Measurements from ENCODE around the gene EVA1A.

The EVA1A gene

DNA sequence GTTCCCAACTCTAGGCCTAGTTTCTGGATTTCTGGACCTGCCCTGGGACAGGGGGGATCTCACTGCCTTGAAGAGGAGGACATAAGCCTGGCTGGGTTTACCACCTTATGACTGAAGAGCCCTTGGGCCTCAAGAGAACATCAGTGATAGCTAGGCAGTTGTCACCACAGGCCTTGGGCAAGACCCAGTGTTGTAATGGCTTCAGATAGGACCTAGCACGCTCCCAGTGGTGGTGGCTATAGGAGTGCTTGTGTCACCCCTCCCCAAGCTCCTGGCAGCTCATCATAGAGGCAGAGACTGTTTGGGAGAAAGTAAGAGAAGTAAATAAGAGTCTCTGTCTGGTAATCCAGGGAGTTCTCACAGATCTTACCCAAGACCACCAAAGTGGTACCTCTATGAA lies 19.4 kb upstream of the EVA1A start:
- no peaks in the 10 kb centered on the region for H3K9me3 ChIP-seq (replicated peaks in 1 of 11)
- TF ChIP-seq Cebpa-rat (IDR thresholded peaks at IDR 0.05) = no peak
- no peaks in the 10 kb centered on the region for H4K20me1 ChIP-seq
- no peak overlapping the region for H3K27ac ChIP-seq
- no peaks in the 10 kb centered on the region for H3K4me1 ChIP-seq
- H3K27me3 ChIP-seq = no peaks in the 10 kb centered on the region
- no peak overlapping the region for H3K9ac ChIP-seq
- H3K36me3 ChIP-seq = no peaks in the 10 kb centered on the region
- H3K4me3 ChIP-seq = no peak overlapping the region
- H3K4me2 ChIP-seq = no peak overlapping the region

DNA sequence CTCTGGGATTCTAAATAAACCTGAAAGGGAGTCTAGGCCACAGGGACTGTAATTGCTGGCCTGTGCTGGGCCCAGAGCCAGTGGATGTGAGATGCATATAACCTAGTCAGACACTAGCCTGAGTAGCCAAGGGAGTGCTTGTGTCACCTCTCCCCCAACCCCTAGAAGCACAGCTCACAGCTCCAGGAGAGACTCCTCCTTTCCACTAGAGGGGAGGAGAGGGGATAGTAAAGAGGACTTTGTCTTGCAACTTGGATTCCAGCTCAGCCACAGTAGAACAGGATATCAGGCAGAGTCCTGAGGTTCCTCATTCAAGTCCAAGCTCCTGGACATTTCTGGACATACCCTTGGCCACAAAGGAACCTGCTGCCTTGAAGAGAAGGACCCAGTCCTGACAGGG lies 18.4 kb upstream of the EVA1A start:
- Histone ChIP-seq H3K4me1 (no peaks in the 10 kb centered on the region), H4K20me1 (no peaks in the 10 kb centered on the region), H3K9ac (no peak overlapping the region), H3K4me2 (no peak overlapping the region), H3K4me3 (no peak overlapping the region), H3K9me3 (replicated peaks in 1 of 11) (no peaks in the 10 kb centered on the region), H3K27me3 (no peaks in the 10 kb centered on the region), H3K36me3 (no peaks in the 10 kb centered on the region), H3K27ac (no peak overlapping the region)
- TF ChIP-seq Cebpa-rat (IDR thresholded peaks at IDR 0.05) = no peak

- Histone ChIP-seq H3K4me3 (no peak overlapping the region), H3K4me2 (no peak overlapping the region), H3K27ac (no peak overlapping the region), H4K20me1 (no peaks in the 10 kb centered on the region), H3K36me3 (no peaks in the 10 kb centered on the region), H3K9ac (no peak overlapping the region), H3K9me3 (replicated peaks in 1 of 11) (no peaks in the 10 kb centered on the region), H3K4me1 (no peaks in the 10 kb centered on the region), H3K27me3 (no peaks in the 10 kb centered on the region)
- no peak for TF ChIP-seq Cebpa-rat (IDR thresholded peaks at IDR 0.05)
Measured at GRCh38 chr2:75577280-75577679, 16.5 kb upstream of the EVA1A start.

DNA sequence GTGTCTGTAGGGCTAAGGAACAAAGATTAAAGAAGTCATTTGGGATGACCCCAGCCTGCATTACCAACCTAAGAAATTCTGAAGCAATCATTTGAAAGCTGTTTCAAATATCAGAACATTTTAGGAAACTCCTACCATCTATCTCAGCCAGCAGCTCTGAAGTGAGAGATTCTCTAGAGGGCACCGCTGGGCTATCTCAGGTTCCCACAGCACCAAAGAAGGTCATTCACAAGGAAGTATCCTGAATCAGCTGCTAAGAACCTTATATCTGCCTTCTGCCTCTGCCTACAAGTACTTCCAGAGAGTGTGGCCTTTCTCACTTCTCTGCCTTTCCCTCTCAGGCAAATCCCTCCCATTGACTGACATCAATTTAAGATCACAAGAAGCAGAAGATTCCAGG lies 13.4 kb upstream of the EVA1A start:
- no peak overlapping the region for H3K4me2 ChIP-seq
- H4K20me1 ChIP-seq = no peaks in the 10 kb centered on the region
- no peaks in the 10 kb centered on the region for H3K36me3 ChIP-seq
- peaks cover 0 to 8% (median 0%) of the 10 kb centered on the region in 10 experiments; a peak in 5 of 20 replicates for H3K4me1 ChIP-seq
- TF ChIP-seq Cebpa-rat (IDR thresholded peaks at IDR 0.05) = no peak
- H3K27me3 ChIP-seq = no peaks in the 10 kb centered on the region
- H3K9me3 ChIP-seq (replicated peaks in 1 of 11) = no peaks in the 10 kb centered on the region
- H3K4me3 ChIP-seq = no peak overlapping the region
- H3K9ac ChIP-seq = no peak overlapping the region
- H3K27ac ChIP-seq = no peak overlapping the region

GRCh38 chr2:75573145-75573878 lies 12.6 kb upstream of the EVA1A start:
- H3K27me3 ChIP-seq = no peaks in the 10 kb centered on the region
- no peaks in the 10 kb centered on the region for H3K9me3 ChIP-seq (replicated peaks in 1 of 11)
- no peak overlapping the region for H3K27ac ChIP-seq
- no peaks in the 10 kb centered on the region for H3K36me3 ChIP-seq
- no peak for TF ChIP-seq Cebpa-rat (IDR thresholded peaks at IDR 0.05)
- H3K4me3 ChIP-seq = no peak overlapping the region
- H3K4me1 ChIP-seq = peaks cover 0 to 8% (median 0%) of the 10 kb centered on the region in 10 experiments; a peak in 5 of 20 replicates
- no peaks in the 10 kb centered on the region for H4K20me1 ChIP-seq
- H3K4me2 ChIP-seq = no peak overlapping the region
- H3K9ac ChIP-seq = no peak overlapping the region

DNA sequence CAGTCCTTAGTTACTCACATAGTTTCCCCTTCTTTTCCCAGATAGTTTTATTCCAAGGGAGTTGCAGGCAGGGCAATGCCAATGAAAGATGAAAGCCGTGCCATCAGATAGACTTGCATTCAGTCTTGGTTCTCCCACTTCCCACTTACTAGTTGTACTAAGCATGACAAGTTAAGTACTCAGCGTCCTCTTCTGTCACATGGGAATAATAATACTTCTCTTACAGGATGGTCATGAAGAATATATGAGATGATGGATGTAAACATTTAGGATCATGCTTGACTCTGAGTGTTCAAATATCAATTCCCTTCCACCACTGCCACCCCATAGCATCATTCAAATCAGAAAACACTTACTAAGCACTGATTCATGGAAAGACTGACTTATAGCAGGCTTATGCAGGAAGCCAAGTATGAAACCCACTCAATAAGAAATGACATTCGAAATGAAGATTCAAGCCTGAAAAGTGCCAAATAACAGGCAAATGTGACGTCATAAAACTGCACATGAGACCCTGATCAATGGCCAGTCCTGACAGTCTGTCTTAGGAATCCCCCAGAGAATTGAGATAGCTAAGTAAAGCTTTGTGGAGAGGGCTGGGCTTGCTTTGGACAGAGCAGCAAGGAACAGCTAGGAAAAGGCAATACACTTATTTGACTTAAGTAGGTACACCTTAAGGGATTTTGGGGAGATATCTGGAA lies 11.1 kb upstream of the EVA1A start:
- no peak overlapping the region for H3K4me2 ChIP-seq
- H3K9me3 ChIP-seq (replicated peaks in 1 of 11) = no peaks in the 10 kb centered on the region
- H3K27me3 ChIP-seq = no peaks in the 10 kb centered on the region
- no peak overlapping the region for H3K4me3 ChIP-seq
- H3K36me3 ChIP-seq = no peaks in the 10 kb centered on the region
- H4K20me1 ChIP-seq = no peaks in the 10 kb centered on the region
- H3K27ac ChIP-seq = no peak overlapping the region
- H3K9ac ChIP-seq = no peak overlapping the region
- no peak for TF ChIP-seq Cebpa-rat (IDR thresholded peaks at IDR 0.05)
- peaks cover 0 to 8% (median 0%) of the 10 kb centered on the region in 10 experiments; a peak in 5 of 20 replicates for H3K4me1 ChIP-seq

DNA sequence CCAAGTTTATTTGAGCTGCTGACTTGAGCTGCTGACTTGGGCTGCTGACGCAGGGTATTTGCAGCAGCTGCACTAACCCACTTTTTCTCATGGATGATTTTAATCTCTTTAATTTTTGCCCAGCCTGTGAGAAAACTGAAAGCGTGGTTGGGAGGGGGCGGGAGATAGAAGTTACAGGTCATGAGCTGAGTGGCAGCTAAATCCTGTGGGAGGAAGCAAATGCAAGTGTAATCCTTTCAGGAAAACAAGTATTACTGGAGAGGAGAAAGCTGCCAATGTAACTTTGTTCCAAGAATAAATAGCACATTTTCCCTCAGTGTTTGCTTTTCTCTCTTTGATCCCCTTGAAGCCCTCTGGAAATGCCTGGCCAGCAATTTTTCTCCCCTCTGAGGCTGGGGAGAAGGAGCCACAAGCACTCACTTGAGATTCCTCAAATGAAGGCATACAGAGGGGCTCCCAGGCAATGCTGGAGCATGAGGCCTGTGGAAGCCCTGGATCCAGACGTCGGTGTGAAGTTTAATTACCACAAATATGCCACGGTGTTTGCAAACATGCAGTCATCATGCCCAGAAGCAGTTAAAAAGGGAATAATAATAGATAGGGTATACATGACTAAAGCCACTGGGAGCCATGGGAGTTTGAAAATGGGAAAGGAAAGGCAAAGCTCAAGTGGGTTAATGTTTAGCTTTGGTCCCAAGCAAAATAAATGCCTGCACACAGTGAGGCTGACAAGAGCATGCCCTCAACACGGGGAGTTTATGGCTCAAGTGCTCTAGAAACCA lies 10.4 kb upstream of the EVA1A start:
- no peaks in the 10 kb centered on the region for H4K20me1 ChIP-seq
- peak overlapping the region in 3 of 11 experiments; percentile 10 to 27 (median 23); a peak in 5 of 22 replicates for H3K4me2 ChIP-seq
- H3K4me3 ChIP-seq = no peak overlapping the region
- no peaks in the 10 kb centered on the region for H3K36me3 ChIP-seq
- H3K27ac ChIP-seq = no peak overlapping the region
- no peaks in the 10 kb centered on the region for H3K9me3 ChIP-seq (replicated peaks in 1 of 11)
- H3K4me1 ChIP-seq = peaks cover 0 to 8% (median 0%) of the 10 kb centered on the region in 10 experiments; a peak in 5 of 20 replicates
- H3K27me3 ChIP-seq = no peaks in the 10 kb centered on the region
- no peak for TF ChIP-seq Cebpa-rat (IDR thresholded peaks at IDR 0.05)
- H3K9ac ChIP-seq = no peak overlapping the region

DNA sequence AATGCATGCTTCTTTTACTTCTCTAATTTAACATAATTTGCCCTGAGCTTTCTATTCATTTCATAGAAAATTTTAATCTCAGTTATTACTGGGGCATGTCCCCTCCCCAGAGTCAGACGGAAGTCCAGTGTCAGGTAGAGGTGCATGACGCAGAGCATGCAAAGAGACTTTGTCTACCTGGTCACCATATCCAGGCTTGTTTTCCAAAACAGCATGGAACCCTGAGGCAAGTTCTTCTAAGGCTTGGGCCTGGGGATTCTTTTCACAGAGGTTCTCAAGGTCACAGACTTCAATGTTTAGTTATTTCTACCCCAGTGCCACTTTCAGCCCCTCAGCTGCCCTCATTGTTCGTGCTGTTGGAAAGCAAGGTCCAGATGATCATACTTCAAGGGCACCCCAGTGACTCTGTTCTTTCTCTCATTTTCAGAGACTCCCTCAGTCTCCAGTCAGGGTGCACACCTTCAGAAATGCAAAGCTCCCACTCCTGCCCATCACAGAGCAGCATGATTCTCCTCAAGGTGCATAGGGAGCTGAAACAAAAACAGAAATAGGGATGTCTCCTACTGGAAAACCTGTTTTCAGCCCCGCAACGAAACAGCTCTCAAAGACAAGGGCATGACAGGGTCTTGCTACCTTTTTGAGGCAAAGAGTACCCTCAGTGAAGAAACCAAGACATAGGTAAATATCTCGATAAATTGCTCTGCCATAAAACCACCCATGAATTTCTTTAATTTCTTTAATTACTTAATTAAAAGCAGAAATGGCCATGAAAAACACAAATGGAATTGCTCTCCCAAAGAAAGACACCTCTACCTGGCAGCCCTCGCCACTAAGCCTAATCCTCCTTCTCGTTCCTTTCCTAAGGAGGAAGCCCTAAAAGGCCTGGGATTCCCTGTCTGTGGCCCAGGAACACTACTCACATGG lies 9.5 kb upstream of the EVA1A start:
- Histone ChIP-seq H3K9ac (no peak overlapping the region), H3K4me1 (peaks cover 0 to 8% (median 0%) of the 10 kb centered on the region in 10 experiments; a peak in 5 of 20 replicates), H3K27ac (no peak overlapping the region), H3K4me2 (peak overlapping the region in 3 of 11 experiments; percentile 10 to 27 (median 23); a peak in 4 of 22 replicates), H3K36me3 (no peaks in the 10 kb centered on the region), H3K27me3 (no peaks in the 10 kb centered on the region), H4K20me1 (no peaks in the 10 kb centered on the region), H3K9me3 (replicated peaks in 1 of 11) (no peaks in the 10 kb centered on the region), H3K4me3 (no peak overlapping the region)
- no peak for TF ChIP-seq Cebpa-rat (IDR thresholded peaks at IDR 0.05)

Data from BLaER1 treated with 17β-estradiol and CSF1 and Interleukin-3, amounts not matched to agents 10 nM and 100 nM (cell line).